ENCODE data around the gene EEF1AKMT2.
"Not testable (repeated sequence)": the region's sequence is repeated elsewhere in the genome, so short reads cannot be mapped to it uniquely, and the experiment has no call there.

The EEF1AKMT2 gene

GRCh38 chr10:124748953-124749645 lies 42.6 kb downstream of the EEF1AKMT2 start:
- ChIA-PET POLR2A (no interaction called here), CTCF (interaction anchor here (0.8 to 6.0 kb wide), 12 partner anchors 10 to 217 kb away, joined by 3 to 69 read pairs (median 4); partner anchors contain the start of gene EEF1AKMT2)
- no peak for DNase-seq (ENCODE audit: extremely low spot score)
- TF ChIP-seq CTCF (IDR thresholded peaks at IDR 0.05; ENCODE audit: control extremely low read depth, extremely low read depth, low read depth, missing control alignments): no peak

- ChIA-PET CTCF (interaction anchor here (0.8 to 6.0 kb wide), 10 partner anchors 9 to 216 kb away, joined by 3 to 69 read pairs (median 4); partner anchors contain the start of gene EEF1AKMT2), POLR2A (no interaction called here)
- TF ChIP-seq CTCF (IDR thresholded peaks at IDR 0.05; ENCODE audit: control extremely low read depth, extremely low read depth, low read depth, missing control alignments): no peak
- DNase-seq (ENCODE audit: extremely low spot score): no peak
These were observed 43.5 kb downstream of the EEF1AKMT2 start for GRCh38 chr10:124748166-124748565.

GRCh38 chr10:124747745-124748144 lies 43.9 kb downstream of the EEF1AKMT2 start:
- CTCF ChIA-PET: interaction anchor here (1.2 to 6.0 kb wide), 7 partner anchors 9 to 215 kb away, joined by 3 to 69 read pairs (median 5); no protein-coding TSS in a partner anchor
- POLR2A ChIA-PET: no interaction called here
- no peak for DNase-seq (ENCODE audit: extremely low spot score)
- no peak for TF ChIP-seq CTCF (IDR thresholded peaks at IDR 0.05; ENCODE audit: control extremely low read depth, extremely low read depth, low read depth, missing control alignments)

- TF ChIP-seq CTCF (IDR thresholded peaks at IDR 0.05; ENCODE audit: control extremely low read depth, extremely low read depth, low read depth, missing control alignments): no peak
- ChIA-PET POLR2A (no interaction called here), CTCF (interaction anchor here (1.2 to 6.0 kb wide), 9 partner anchors 10 to 215 kb away, joined by 3 to 69 read pairs (median 9); no protein-coding TSS in a partner anchor)
- DNase-seq (ENCODE audit: extremely low spot score): no peak
These were observed 44.7 kb downstream of the EEF1AKMT2 start for GRCh38 chr10:124746992-124747391.

- POLR2A ChIA-PET; DNase-seq (ENCODE audit: extremely low spot score): not testable (repeated sequence)
- CTCF ChIA-PET: interaction anchor here (0.7 to 6.0 kb wide), 11 partner anchors 10 to 214 kb away, joined by 3 to 69 read pairs (median 6); no protein-coding TSS in a partner anchor
These were observed 45.2 kb downstream of the EEF1AKMT2 start for GRCh38 chr10:124746447-124746846.

- no peak for DNase-seq (ENCODE audit: extremely low spot score)
- ChIA-PET CTCF (interaction anchor here (0.7 to 6.0 kb wide), 19 partner anchors 9 to 213 kb away, joined by 3 to 69 read pairs (median 4); partner anchors contain the start of gene ABRAXAS2), POLR2A (no interaction called here)
- TF ChIP-seq CTCF (IDR thresholded peaks at IDR 0.05; ENCODE audit: control extremely low read depth, extremely low read depth, low read depth, missing control alignments): peak; percentile 29
These were observed 46.0 kb downstream of the EEF1AKMT2 start for GRCh38 chr10:124745673-124746072.

GRCh38 chr10:124745252-124745651 lies 46.4 kb downstream of the EEF1AKMT2 start:
- CTCF ChIA-PET: interaction anchor here (0.7 to 6.0 kb wide), 17 partner anchors 9 to 213 kb away, joined by 3 to 69 read pairs (median 4); partner anchors contain the start of gene ABRAXAS2
- no peak for TF ChIP-seq CTCF (IDR thresholded peaks at IDR 0.05; ENCODE audit: control extremely low read depth, extremely low read depth, low read depth, missing control alignments)
- DNase-seq (ENCODE audit: extremely low spot score): no peak
- POLR2A ChIA-PET: no interaction called here

Measured in GM10248 (cell line).